RWPE1 (cell line): Measurements from ENCODE around the gene CDIPT.
A peak's percentile ranks its signal among the peaks of the same experiment; 100 is the strongest.
"Not testable (repeated sequence)": the region's sequence is repeated elsewhere in the genome, so short reads cannot be mapped to it uniquely, and the experiment has no call there.

ENCODE experiments used
- CTCF ChIA-PET: fragments of 350-600 bp; sonication (Branson Sonifier 250); formaldehyde crosslinking; extraction: SDS; loops from one replicate; lab custom pipeline; 2021; lab: Yijun Ruan, JAX
- POLR2A ChIA-PET: fragments of 400-600 bp; formaldehyde crosslinking; extraction: SDS; loops from one replicate; lab custom pipeline; 2020; ENCODE audit warnings: antibody characterized with exemption; ENCODE audit not compliant: low non-redundant PET; lab: Yijun Ruan, JAX
- DNase-seq: peaks from one replicate; pipeline ENCODE4 v3.0.0; 2012; ENCODE audit warnings: low spot score
- H3K27ac ChIP-seq: fragments of 450-650 bp; 2 replicates; pipeline ENCODE4 v1.5.1; 2017
- CTCF ChIP-seq: fragments of 450-650 bp; conservative IDR thresholded peaks from 2 replicates; pipeline ENCODE4 v1.5.1; 2017; ENCODE audit warnings: low read depth, mild to moderate bottlenecking

Gene CDIPT

GRCh38 chr16:29834079-29834478 lies 28.9 kb downstream of the CDIPT start:
- POLR2A ChIA-PET, result no interaction called here
- no peak for TF ChIP-seq CTCF
- DNase-seq, result no peak
- CTCF ChIA-PET, result interaction anchor here (1.2 kb wide), 1 partner anchor 14 kb away, joined by 3 read pairs; no protein-coding TSS in a partner anchor
- no peak overlapping the region for H3K27ac ChIP-seq

- not testable (repeated sequence) for DNase-seq
- ChIA-PET CTCF (interaction anchor here (0.6 kb wide), 1 partner anchor 17 kb away, joined by 3 read pairs; the partner anchor contains the start of gene PAGR1), POLR2A (interaction anchor here (0.8 kb wide), 1 partner anchor 9 kb away, joined by 10 read pairs; no protein-coding TSS in a partner anchor)
These were observed 29.8 kb downstream of the CDIPT start for GRCh38 chr16:29833219-29833618.

GRCh38 chr16:29831490-29831889 lies 31.5 kb downstream of the CDIPT start:
- DNase-seq, result no peak
- TF ChIP-seq CTCF, result no peak
- CTCF ChIA-PET, result no interaction called here
- POLR2A ChIA-PET, result no interaction called here
- H3K27ac ChIP-seq, result peak overlapping the region; percentile 14; the same call in 1 of the 2 replicates

More at GRCh38 chr16:29833219-29833618, 29.8 kb downstream of the CDIPT start:
- H3K27ac ChIP-seq, result not testable (repeated sequence)

- ChIA-PET POLR2A (no interaction called here), CTCF (no interaction called here)
- TF ChIP-seq CTCF, result no peak
These were observed 32.3 kb downstream of the CDIPT start for GRCh38 chr16:29830774-29831173.

GRCh38 chr16:29826342-29826695 lies 36.7 kb downstream of the CDIPT start:
- DNase-seq, result no peak
- peak overlapping the region; percentile 99 for H3K27ac ChIP-seq
- no peak for TF ChIP-seq CTCF
- POLR2A ChIA-PET, result interaction anchor here (0.6 kb wide), 1 partner anchor 99 kb away, joined by 3 read pairs; the partner anchor contains the start of gene KCTD13
- CTCF ChIA-PET, result interaction anchor here (0.8 kb wide), 1 partner anchor 19 kb away, joined by 3 read pairs; no protein-coding TSS in a partner anchor

More at GRCh38 chr16:29830774-29831173, 32.3 kb downstream of the CDIPT start:
- peak overlapping the region; percentile 14; the same call in 1 of the 2 replicates for H3K27ac ChIP-seq
- no peak for DNase-seq

- DNase-seq, result peak; percentile 33
- POLR2A ChIA-PET, result no interaction called here
- CTCF ChIA-PET, result interaction anchor here (0.6 to 0.8 kb wide), 2 partner anchors 9 to 18 kb away, joined by 3 to 5 read pairs; no protein-coding TSS in a partner anchor
- H3K27ac ChIP-seq, result peak overlapping the region; percentile 99
- TF ChIP-seq CTCF, result no peak
These were observed 37.6 kb downstream of the CDIPT start for GRCh38 chr16:29825145-29826044.
